GM10266 (cell line): ENCODE results near the gene ENO2.
"Not testable (repeated sequence)": the region's sequence is repeated elsewhere in the genome, so short reads cannot be mapped to it uniquely, and the experiment has no call there.

Source experiments
- DNase-seq: peaks from one replicate; pipeline ENCODE4 v3.0.0; 2012; ENCODE audit errors: extremely low spot score
- CTCF ChIP-seq: IDR thresholded peaks from 2 replicates; pipeline ENCODE4 v1.5.1; 2012; ENCODE audit warnings: mild to moderate bottlenecking, low read depth; ENCODE audit not compliant: control insufficient read depth, insufficient read depth; ENCODE audit errors: missing control alignments

Gene ENO2

DNA sequence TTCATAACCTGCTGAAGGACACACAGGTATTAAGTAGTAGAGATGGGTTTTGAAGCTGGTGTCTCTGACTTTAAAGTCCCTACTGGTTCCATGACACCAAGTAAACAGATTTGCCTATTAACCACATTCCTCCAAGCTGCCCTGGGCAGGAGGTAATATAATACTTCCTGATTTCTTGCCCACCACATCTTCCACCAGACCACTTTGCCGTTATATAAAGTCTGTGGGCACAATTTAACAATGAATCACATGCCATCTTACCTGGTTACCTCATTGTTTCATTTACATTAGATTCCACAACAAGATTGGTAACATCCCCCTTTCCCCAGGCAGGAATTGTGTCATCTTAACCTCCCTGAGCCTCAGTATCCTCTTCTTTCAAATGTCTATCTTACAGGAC, 10.7 kb upstream of the ENO2 start:
- DNase-seq = no peak
- no peak for TF ChIP-seq CTCF

DNA sequence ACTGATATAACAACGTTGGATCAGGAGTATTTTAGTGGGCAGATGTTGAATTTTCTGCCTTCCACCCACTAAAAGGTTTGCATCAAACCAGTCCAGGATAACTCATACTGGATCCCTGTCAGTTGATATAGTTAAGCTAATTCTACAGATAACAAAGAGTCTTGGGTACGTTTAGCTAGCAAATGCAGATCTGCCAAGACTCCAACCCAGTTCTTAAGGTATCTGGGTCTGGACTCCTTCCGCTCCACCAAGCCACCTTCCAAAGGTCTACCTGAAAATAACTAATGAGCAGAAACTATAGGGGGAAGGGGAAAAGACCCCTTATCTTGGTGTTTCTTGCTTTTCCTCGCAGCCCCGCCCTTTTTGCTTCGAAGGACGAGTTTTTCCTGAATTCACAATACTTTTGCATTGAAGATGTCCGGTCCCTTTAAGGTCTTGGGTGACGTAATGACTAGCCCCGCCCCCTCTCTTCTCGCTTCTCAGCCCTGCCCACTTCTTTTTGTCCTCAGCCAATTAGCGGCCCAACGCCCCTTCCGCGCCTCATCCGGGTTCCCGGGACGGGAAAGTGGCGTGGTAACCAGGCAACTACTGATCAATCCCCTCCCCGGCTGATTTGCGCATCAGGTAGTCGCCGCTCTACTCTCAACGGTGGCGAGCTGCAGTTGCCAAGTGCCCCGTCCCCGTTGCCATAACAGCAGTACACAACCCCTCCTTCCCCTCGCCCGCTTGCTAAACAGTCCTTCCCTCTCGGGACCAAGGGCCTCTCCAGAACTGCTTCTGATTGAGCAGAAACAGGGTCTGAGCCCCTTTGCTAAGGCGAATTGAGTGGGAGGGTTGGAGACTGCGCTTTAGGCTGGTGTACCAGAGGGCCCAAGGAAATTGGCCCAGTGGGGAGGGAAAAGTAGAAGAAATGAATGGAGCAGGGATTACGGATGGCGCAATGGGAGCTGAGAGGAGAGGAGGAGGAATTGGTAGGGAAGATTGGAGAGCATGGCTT, 9.8 kb upstream of the ENO2 start, which contains the start of gene LRRC23:
Gene LRRC23 (plus strand): TSS at position 543 of the 997 bp plus-strand sequence. CDS start 812 bp downstream, outside the sequence.
- TF ChIP-seq CTCF = no peak
- DNase-seq = peak; percentile 94

- DNase-seq = no peak
- TF ChIP-seq CTCF = no peak
Measured at GRCh38 chr12:6905414-6906040, 8.9 kb upstream of the ENO2 start.

DNA sequence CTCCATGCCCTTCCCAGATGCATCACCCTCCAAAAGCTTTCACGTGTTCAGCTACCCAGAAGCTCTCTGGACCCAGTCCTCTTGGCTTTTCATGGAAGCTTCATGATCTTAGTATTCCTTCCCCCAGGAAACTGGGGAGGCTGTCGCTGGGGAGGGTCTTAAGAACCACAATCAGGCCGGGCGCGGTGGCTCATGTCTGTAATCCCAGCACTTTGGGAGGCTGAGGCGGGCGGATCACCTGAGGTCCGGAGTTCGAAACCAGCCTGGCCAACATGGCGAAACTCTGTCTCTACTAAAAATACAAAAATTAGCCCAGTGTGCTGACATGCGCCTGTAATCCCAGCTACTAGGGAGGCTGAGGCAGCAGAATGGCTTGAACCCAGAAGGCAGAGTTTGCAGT, 6.2 kb upstream of the ENO2 start:
- not testable (repeated sequence) for DNase-seq

GRCh38 chr12:6909421-6910145, 4.8 kb upstream of the ENO2 start:
- DNase-seq = no peak
- TF ChIP-seq CTCF = no peak

GRCh38 chr12:6912164-6912935, 2.0 kb upstream of the ENO2 start:
- no peak for DNase-seq
- TF ChIP-seq CTCF = no peak
